CD4-positive, alpha-beta T cell (primary cell): ENCODE results near the gene BTNL9. TPM values are rescaled to one million over a fixed set of nuclear protein-coding genes. Genes with fewer than 3 reads are reported as not detected.

Experiments
- ATAC-seq: fragments of 200-7000 bp; cut with Tn5 transposase; one replicate; pipeline ENCODE4 v1.10.0; 2022; ENCODE audit warnings: mild to moderate bottlenecking; ENCODE audit not compliant: poor library complexity
- CTCF ChIA-PET: fragments of 350-600 bp; sonication (Branson Sonifier 250); formaldehyde crosslinking; loops from one replicate; lab custom pipeline; 2021; ENCODE audit warnings: antibody characterized with exemption, inconsistent platforms; lab: Charles Lee
- POLR2A ChIA-PET: fragments of 350-600 bp; sonication (Branson Sonifier 250); formaldehyde crosslinking; loops from one replicate; lab custom pipeline; 2021; ENCODE audit warnings: antibody characterized with exemption, inconsistent platforms; lab: Charles Lee
- DNase-seq, 14 experiments: peaks; one replicate each; pipeline ENCODE4 v3.0.0-alpha.2; 2013 to 2020; ENCODE audit warnings: mixed read lengths in 2 of 14
- H3K27ac ChIP-seq, 2 donors: one replicate each; pipeline versions ENCODE4 v1.5.1 to v1.7.0; 2013; ENCODE audit warnings: low read length in 2 of 2, low read depth in 1 of 2, mild to moderate bottlenecking in 1 of 2
- H3K27me3 ChIP-seq, 2 experiments: 1 replicate in 1 of 2; 2 replicates in 1 of 2; pipeline versions ENCODE4 v1.6.1 to v1.7.0; 2013; ENCODE audit warnings: low read length in 2 of 2, control low read depth in 1 of 2, mild to moderate bottlenecking in 1 of 2, moderate library complexity in 1 of 2; ENCODE audit not compliant: insufficient read depth in 2 of 2, control insufficient read depth in 1 of 2
- H3K36me3 ChIP-seq: one replicate; pipeline ENCODE4 v1.6.1; 2013; ENCODE audit warnings: low read length, control low read depth; ENCODE audit not compliant: insufficient read depth
- H3K4me1 ChIP-seq: one replicate; pipeline ENCODE4 v1.6.1; 2013; ENCODE audit warnings: low read length, control low read depth; ENCODE audit not compliant: insufficient read depth
- H3K4me3 ChIP-seq: one replicate; pipeline ENCODE4 v1.5.1; 2013; ENCODE audit warnings: mild to moderate bottlenecking, low read length, moderate library complexity
- H3K9me3 ChIP-seq, 2 experiments: 1 replicate in 1 of 2; 2 replicates in 1 of 2; pipeline versions ENCODE4 v1.6.1 to v1.7.0; 2013; ENCODE audit warnings: low read length in 2 of 2, mild to moderate bottlenecking in 2 of 2, control low read depth in 1 of 2, moderate library complexity in 1 of 2; ENCODE audit not compliant: control insufficient read depth in 1 of 2, insufficient read depth in 1 of 2
- H3K27ac Mint-ChIP-seq: one replicate; pipeline ENCODE4 v1.8.0; 2020; ENCODE audit warnings: mixed read lengths
- H3K27me3 Mint-ChIP-seq: one replicate; pipeline ENCODE4 v1.8.0; 2021; ENCODE audit warnings: mixed read lengths
- H3K36me3 Mint-ChIP-seq: one replicate; pipeline ENCODE4 v1.8.0; 2021; ENCODE audit warnings: low read depth, mixed read lengths
- H3K4me1 Mint-ChIP-seq: one replicate; pipeline ENCODE4 v1.8.0; 2021; ENCODE audit warnings: low read depth, mixed read lengths
- H3K4me3 Mint-ChIP-seq: one replicate; pipeline ENCODE4 v1.8.0; 2020; ENCODE audit warnings: mild to moderate bottlenecking, mixed read lengths
- H3K9me3 Mint-ChIP-seq: one replicate; pipeline ENCODE4 v1.8.0; 2020; ENCODE audit warnings: mixed read lengths
- CTCF ChIP-seq: fragments of 200-600 bp; IDR thresholded peaks from one replicate; pipeline ENCODE4 v1.8.0; 2022; ENCODE audit warnings: antibody characterized with exemption, mild to moderate bottlenecking
- intact Hi-C, 2 experiments: fragments of 100-400 bp; cut with DNase I in 1 of 2; cut with micrococcal nuclease in 1 of 2; formaldehyde crosslinking; loops; one replicate each; pipeline versions ENCODE4 v1.15.1 to v1.9.0; 2023 to 2025; cut with DNase I, micrococcal nuclease
- total RNA-seq, 174 experiments: library from RNA in 2 of 174; stranded (reverse) in 2 of 174; gene quantifications; one replicate each; pipeline ENCODE4 v1.2.3 and lab custom pipeline; 2021 to 2026

Gene BTNL9
- total RNA-seq, 2 experiments from 2014 or later, result not detected

GRCh38 chr5:181054871-181055459 lies 14.9 kb downstream of the BTNL9 start:
- peaks cover 86% of the 10 kb centered on the region for H3K27me3 Mint-ChIP-seq
- CTCF ChIA-PET, result no interaction called here
- peak overlapping the region; percentile 66 for H3K4me3 Mint-ChIP-seq

GRCh38 chr5:181056431-181056830 lies 16.4 kb downstream of the BTNL9 start:
- Mint-ChIP-seq H3K4me1 (peaks cover 20% of the 10 kb centered on the region), H3K36me3 (no peaks in the 10 kb centered on the region), H3K27me3 (peaks cover 86% of the 10 kb centered on the region), H3K27ac (no peak overlapping the region), H3K9me3 (no peaks in the 10 kb centered on the region), H3K4me3 (no peak overlapping the region)
- CTCF ChIA-PET, result no interaction called here
- Histone ChIP-seq H3K36me3 (no peaks in the 10 kb centered on the region), H3K27ac (no peak overlapping the region), H3K9me3 (peaks cover 0 to 12% of the 10 kb centered on the region in 2 experiments), H3K4me1 (peaks cover 18% of the 10 kb centered on the region), H3K4me3 (no peak overlapping the region), H3K27me3 (peaks cover 66 to 85% of the 10 kb centered on the region in 2 experiments)
- intact Hi-C loops, result no loop called here
- TF ChIP-seq CTCF, result no peak
- POLR2A ChIA-PET, result no interaction called here
- DNase-seq, result no peak
- no peak for ATAC-seq

More at GRCh38 chr5:181054871-181055459, 14.9 kb downstream of the BTNL9 start:
- Histone ChIP-seq H3K36me3 (no peaks in the 10 kb centered on the region), H3K4me3 (no peak overlapping the region), H3K27me3 (peaks cover 72 to 85% of the 10 kb centered on the region in 2 experiments), H3K27ac (no peak overlapping the region), H3K9me3 (peaks cover 0 to 12% of the 10 kb centered on the region in 2 experiments), H3K4me1 (peaks cover 18% of the 10 kb centered on the region)
- ATAC-seq (no peak), DNase-seq (no peak)
- POLR2A ChIA-PET, result interaction anchor here (0.6 kb wide), 1 partner anchor 10 kb away, joined by 3 read pairs; no protein-coding TSS in a partner anchor
- no peak for TF ChIP-seq CTCF
- Mint-ChIP-seq H3K4me1 (peaks cover 20% of the 10 kb centered on the region), H3K9me3 (no peaks in the 10 kb centered on the region), H3K27ac (no peak overlapping the region), H3K36me3 (no peaks in the 10 kb centered on the region)
- intact Hi-C loops, result no loop called here

GRCh38 chr5:181058321-181058720 lies 18.3 kb downstream of the BTNL9 start:
- peaks cover 12% of the 10 kb centered on the region for H3K4me1 Mint-ChIP-seq
- no peaks in the 10 kb centered on the region for H3K36me3 Mint-ChIP-seq
- CTCF ChIA-PET, result no interaction called here
- no peak overlapping the region for H3K4me3 Mint-ChIP-seq
- H3K27ac Mint-ChIP-seq, result no peak overlapping the region
- Histone ChIP-seq H3K9me3 (peaks cover 0 to 11% of the 10 kb centered on the region in 2 experiments), H3K4me3 (no peak overlapping the region), H3K4me1 (peaks cover 10% of the 10 kb centered on the region), H3K36me3 (no peaks in the 10 kb centered on the region), H3K27me3 (peaks cover 61 to 87% of the 10 kb centered on the region in 2 experiments), H3K27ac (no peak overlapping the region)
- no peaks in the 10 kb centered on the region for H3K9me3 Mint-ChIP-seq
- DNase-seq, result no peak
- peaks cover 93% of the 10 kb centered on the region for H3K27me3 Mint-ChIP-seq
- POLR2A ChIA-PET, result no interaction called here
- no peak for ATAC-seq
- TF ChIP-seq CTCF, result no peak
- intact Hi-C loops, result no loop called here
